Measurements from ENCODE around the gene RNH1. TPM values are rescaled to one million over a fixed set of nuclear protein-coding genes. Genes with fewer than 3 reads are reported as not detected.

RNH1 gene
- polyA plus RNA-seq, 1 experiment, result 260 TPM

- TF ChIP-seq CTCF (IDR thresholded peaks at IDR 0.05; ENCODE audit: insufficient read depth, low read depth, low read length), result no peak
- H3K36me3 ChIP-seq (ENCODE audit: control insufficient read depth, insufficient read depth, low read length), result peaks cover 34% of the 10 kb centered on the region
- peak overlapping the region; percentile 53 for H3K4me3 ChIP-seq (ENCODE audit: low read depth, low read length)
- ChIA-PET CTCF (interaction anchor here (0.6 to 1.0 kb wide), 3 partner anchors 15 to 34 kb away, joined by 3 read pairs; no protein-coding TSS in a partner anchor), POLR2A (no interaction called here)
- DNase-seq (ENCODE audit: low read depth), result no peak
- H3K27me3 ChIP-seq (ENCODE audit: control insufficient read depth, insufficient read depth, low read length), result no peaks in the 10 kb centered on the region
Measured at GRCh38 chr11:503179-503981, 3.7 kb downstream of the RNH1 start.

- CTCF ChIA-PET, result interaction anchor here (0.6 to 0.7 kb wide), 2 partner anchors 23 to 54 kb away, joined by 3 to 4 read pairs; no protein-coding TSS in a partner anchor
- no peak overlapping the region for H3K4me3 ChIP-seq (ENCODE audit: low read depth, low read length)
- POLR2A ChIA-PET, result no interaction called here
Measured at GRCh38 chr11:502288-503178, 4.5 kb downstream of the RNH1 start.

GRCh38 chr11:501683-502287 is 5.3 kb downstream of the RNH1 start:
- Histone ChIP-seq H3K36me3 (ENCODE audit: control insufficient read depth, insufficient read depth, low read length) (peaks cover 49% of the 10 kb centered on the region), H3K27me3 (ENCODE audit: control insufficient read depth, insufficient read depth, low read length) (no peaks in the 10 kb centered on the region), H3K4me3 (ENCODE audit: low read depth, low read length) (no peak overlapping the region)
- POLR2A ChIA-PET, result no interaction called here
- CTCF ChIA-PET, result interaction anchor here (0.6 kb wide), 2 partner anchors 16 to 54 kb away, joined by 3 to 4 read pairs; no protein-coding TSS in a partner anchor
- no peak for TF ChIP-seq CTCF (IDR thresholded peaks at IDR 0.05; ENCODE audit: insufficient read depth, low read depth, low read length)
- DNase-seq (ENCODE audit: low read depth), result no peak

More at GRCh38 chr11:502288-503178, 4.5 kb downstream of the RNH1 start:
- TF ChIP-seq CTCF (IDR thresholded peaks at IDR 0.05; ENCODE audit: insufficient read depth, low read depth, low read length), result no peak
- DNase-seq (ENCODE audit: low read depth), result no peak
- Histone ChIP-seq H3K36me3 (ENCODE audit: control insufficient read depth, insufficient read depth, low read length) (peaks cover 43% of the 10 kb centered on the region), H3K27me3 (ENCODE audit: control insufficient read depth, insufficient read depth, low read length) (no peaks in the 10 kb centered on the region)

GRCh38 chr11:501001-501682 is 5.9 kb downstream of the RNH1 start:
- Histone ChIP-seq H3K4me3 (ENCODE audit: low read depth, low read length) (no peak overlapping the region), H3K27me3 (ENCODE audit: control insufficient read depth, insufficient read depth, low read length) (no peaks in the 10 kb centered on the region), H3K36me3 (ENCODE audit: control insufficient read depth, insufficient read depth, low read length) (peaks cover 52% of the 10 kb centered on the region)
- DNase-seq (ENCODE audit: low read depth), result no peak
- CTCF ChIA-PET, result interaction anchor here (0.6 kb wide), 1 partner anchor 17 kb away, joined by 3 read pairs; no protein-coding TSS in a partner anchor
- no peak for TF ChIP-seq CTCF (IDR thresholded peaks at IDR 0.05; ENCODE audit: insufficient read depth, low read depth, low read length)
- POLR2A ChIA-PET, result no interaction called here

Data from BJ (cell line).